Tibial nerve (tissue), 3 donors: Measurements from ENCODE around the gene SH3TC2.

Experiments
- CTCF ChIP-seq, 5 experiments: fragments of 200-600 bp in 3 of 5; fragments of 450-650 bp in 2 of 5; sonication (generic) in 3 of 5; IDR thresholded peaks; one replicate each; pipeline ENCODE4 v1.5.1; 2016 to 2019; ENCODE audit warnings: antibody characterized with exemption in 5 of 5, mild to moderate bottlenecking in 3 of 5, moderate library complexity in 2 of 5
- POLR2A ChIP-seq, 2 donors: fragments of 450-650 bp; IDR thresholded peaks; one replicate each; pipeline ENCODE4 v1.6.1; 2017; ENCODE audit warnings: antibody characterized with exemption in 2 of 2, mild to moderate bottlenecking in 2 of 2, moderate library complexity in 2 of 2

- TF ChIP-seq CTCF (IDR thresholded peaks at IDR 0.05) (no peak), POLR2A (IDR thresholded peaks at IDR 0.05) (no peak)
Observed at GRCh38 chr5:148976569-148977381, 86.1 kb downstream of the SH3TC2 start.
